ENCODE results near the gene NEB. TPM values are rescaled to one million over a fixed set of nuclear protein-coding genes. Genes with fewer than 3 reads are reported as not detected.

NEB gene
- total RNA-seq, 4 donors from 2014 or later = 0.07 to 0.47 (median 0.21) TPM

- no peaks in the 10 kb centered on the region for H3K27me3 ChIP-seq
- 51 to 54% methylated on average over 3 of the region's 3 CpGs for WGBS, 2 donors (ENCODE audit: low coverage in 1 of 2)
- no peaks in the 10 kb centered on the region for H3K4me1 ChIP-seq
- H3K27ac ChIP-seq = no peak overlapping the region
- no peak overlapping the region for H3K4me3 ChIP-seq
- no peak for ATAC-seq
- no peaks in the 10 kb centered on the region for H3K9me3 ChIP-seq
- TF ChIP-seq POLR2AphosphoS5 (IDR thresholded peaks at IDR 0.05) (no peak), CTCF (IDR thresholded peaks at IDR 0.05) (peak; percentile 40 to 64 (median 51))
- peaks cover 3 to 97% of the 10 kb centered on the region in 2 donors for H3K36me3 ChIP-seq
Measured at GRCh38 chr2:151437630-151438029, 296.6 kb downstream of the NEB start.

Other genes starting within 250 kb of the NEB start
- gene ARL5A, start 93.9 kb upstream of the NEB start, total RNA-seq = 100 to 1,000 TPM in 1 of 4 donors, 10 to 100 TPM in 3; 58.8 to 104 (median 85.6) TPM

All from gastroesophageal sphincter (tissue), 4 donors.